ENCODE results near the gene TPST2.
A peak's percentile ranks its signal among the peaks of the same experiment; 100 is the strongest.
"Not testable (repeated sequence)": the region's sequence is repeated elsewhere in the genome, so short reads cannot be mapped to it uniquely, and the experiment has no call there.

Gene TPST2

DNA sequence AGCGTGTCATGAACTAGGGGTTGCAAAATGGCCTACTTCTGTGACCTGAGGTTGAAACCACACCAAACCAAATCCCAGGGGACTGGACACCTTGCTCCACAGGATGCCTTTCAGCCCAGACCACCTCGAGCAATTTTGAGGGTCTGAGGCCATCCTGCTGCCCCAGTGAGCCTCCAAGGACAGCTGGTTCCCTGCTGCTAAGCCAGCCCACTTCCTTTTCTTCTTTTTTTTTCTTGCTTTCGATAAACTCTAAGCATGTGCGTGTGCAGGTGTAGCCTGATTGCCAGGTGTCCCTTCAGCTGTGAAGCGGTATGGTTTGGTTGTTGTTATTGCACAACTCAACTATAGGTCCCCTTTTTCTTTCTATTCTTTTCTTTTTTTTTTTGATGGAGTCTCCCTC, 25.2 kb upstream of the TPST2 start:
- Histone ChIP-seq H3K36me3 (replicated peaks; ENCODE audit: low read depth, low read length) (no peaks in the 10 kb centered on the region), H3K9me3 (ENCODE audit: insufficient read depth, low read length) (no peaks in the 10 kb centered on the region), H2AFZ (ENCODE audit: low read depth, low read length) (no peak overlapping the region), H3K4me3 (ENCODE audit: low read length) (no peak overlapping the region), H3K4me2 (ENCODE audit: low read length) (0 out of 2 replicates have a peak overlapping the region, but pooled peaks have one; percentile 15), H3K27me3 (ENCODE audit: low read depth, low read length) (peaks cover 4% of the 10 kb centered on the region), H3K79me2 (ENCODE audit: low read length) (no peaks in the 10 kb centered on the region), H3K4me1 (ENCODE audit: low read length) (peaks cover 23% of the 10 kb centered on the region), H3K27ac (ENCODE audit: low read length) (no peak overlapping the region), H4K20me1 (ENCODE audit: insufficient read depth, low read length) (no peaks in the 10 kb centered on the region), H3K9ac (ENCODE audit: low read length) (no peak overlapping the region)
- TF ChIP-seq, protein P1, sequence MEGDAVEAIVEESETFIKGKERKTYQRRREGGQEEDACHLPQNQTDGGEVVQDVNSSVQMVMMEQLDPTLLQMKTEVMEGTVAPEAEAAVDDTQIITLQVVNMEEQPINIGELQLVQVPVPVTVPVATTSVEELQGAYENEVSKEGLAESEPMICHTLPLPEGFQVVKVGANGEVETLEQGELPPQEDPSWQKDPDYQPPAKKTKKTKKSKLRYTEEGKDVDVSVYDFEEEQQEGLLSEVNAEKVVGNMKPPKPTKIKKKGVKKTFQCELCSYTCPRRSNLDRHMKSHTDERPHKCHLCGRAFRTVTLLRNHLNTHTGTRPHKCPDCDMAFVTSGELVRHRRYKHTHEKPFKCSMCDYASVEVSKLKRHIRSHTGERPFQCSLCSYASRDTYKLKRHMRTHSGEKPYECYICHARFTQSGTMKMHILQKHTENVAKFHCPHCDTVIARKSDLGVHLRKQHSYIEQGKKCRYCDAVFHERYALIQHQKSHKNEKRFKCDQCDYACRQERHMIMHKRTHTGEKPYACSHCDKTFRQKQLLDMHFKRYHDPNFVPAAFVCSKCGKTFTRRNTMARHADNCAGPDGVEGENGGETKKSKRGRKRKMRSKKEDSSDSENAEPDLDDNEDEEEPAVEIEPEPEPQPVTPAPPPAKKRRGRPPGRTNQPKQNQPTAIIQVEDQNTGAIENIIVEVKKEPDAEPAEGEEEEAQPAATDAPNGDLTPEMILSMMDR (IDR thresholded peaks at IDR 0.05; ENCODE audit: low read depth, low read length): no peak
- TF ChIP-seq EZH2phosphoT487 (IDR thresholded peaks at IDR 0.05; ENCODE audit: low read depth): no peak

DNA sequence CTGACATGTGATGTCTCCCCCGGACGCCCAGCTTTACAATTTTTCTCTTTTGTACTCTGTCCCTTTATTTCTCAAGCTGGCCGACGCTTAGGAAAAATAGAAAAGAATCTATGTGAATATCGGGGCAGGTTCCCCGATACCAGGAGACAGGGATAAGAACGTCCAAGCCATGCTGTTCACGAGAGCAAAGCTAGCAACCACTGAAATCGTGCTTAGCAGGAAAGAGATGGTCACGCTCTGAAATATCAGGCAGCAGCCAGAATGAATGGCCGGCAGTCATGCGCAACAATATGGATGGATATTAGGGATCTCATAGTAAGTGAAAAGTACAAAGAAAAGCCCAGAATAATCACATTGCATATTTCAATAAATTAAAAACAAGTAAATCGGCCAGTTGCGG, 24.4 kb upstream of the TPST2 start:
- Histone ChIP-seq H3K27ac (ENCODE audit: low read length) (no peak overlapping the region), H2AFZ (ENCODE audit: low read depth, low read length) (no peak overlapping the region), H3K4me2 (ENCODE audit: low read length) (no peak overlapping the region), H3K4me1 (ENCODE audit: low read length) (peaks cover 30% of the 10 kb centered on the region), H3K9ac (ENCODE audit: low read length) (no peak overlapping the region), H4K20me1 (ENCODE audit: insufficient read depth, low read length) (no peaks in the 10 kb centered on the region), H3K79me2 (ENCODE audit: low read length) (no peaks in the 10 kb centered on the region), H3K36me3 (replicated peaks; ENCODE audit: low read depth, low read length) (no peaks in the 10 kb centered on the region), H3K27me3 (ENCODE audit: low read depth, low read length) (peaks cover 4% of the 10 kb centered on the region), H3K4me3 (ENCODE audit: low read length) (no peak overlapping the region), H3K9me3 (ENCODE audit: insufficient read depth, low read length) (no peaks in the 10 kb centered on the region)
- TF ChIP-seq, protein P1 (IDR thresholded peaks at IDR 0.05; ENCODE audit: low read depth, low read length): no peak
- no peak for TF ChIP-seq EZH2phosphoT487 (IDR thresholded peaks at IDR 0.05; ENCODE audit: low read depth)

DNA sequence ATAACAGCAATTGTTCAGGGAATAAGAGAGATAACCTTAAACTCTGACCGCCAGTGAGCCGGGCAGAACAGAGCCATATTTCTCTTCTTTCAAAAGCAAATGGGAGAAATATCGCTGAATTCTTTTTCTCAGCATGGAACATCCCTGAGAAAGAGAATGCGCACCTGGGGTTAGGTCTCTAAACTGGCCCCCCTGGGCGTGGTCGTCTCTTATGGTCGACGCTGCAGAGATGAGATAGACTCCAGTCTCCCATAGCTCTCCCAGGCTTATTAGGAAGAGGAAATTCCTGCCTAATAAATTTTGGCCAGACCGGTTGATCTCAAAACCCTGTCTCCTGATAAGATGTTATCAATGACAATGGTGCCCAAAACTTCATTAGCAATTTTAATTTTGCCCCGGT, 23.8 kb upstream of the TPST2 start:
- H3K4me2 ChIP-seq (ENCODE audit: low read length); H3K4me3 ChIP-seq (ENCODE audit: low read length); H4K20me1 ChIP-seq (ENCODE audit: insufficient read depth, low read length); H3K27ac ChIP-seq (ENCODE audit: low read length); H3K79me2 ChIP-seq (ENCODE audit: low read length); H2AFZ ChIP-seq (ENCODE audit: low read depth, low read length); H3K9me3 ChIP-seq (ENCODE audit: insufficient read depth, low read length); H3K27me3 ChIP-seq (ENCODE audit: low read depth, low read length); H3K9ac ChIP-seq (ENCODE audit: low read length); H3K36me3 ChIP-seq (replicated peaks; ENCODE audit: low read depth, low read length): not testable (repeated sequence)
- peaks cover 30% of the 10 kb centered on the region for H3K4me1 ChIP-seq (ENCODE audit: low read length)

DNA sequence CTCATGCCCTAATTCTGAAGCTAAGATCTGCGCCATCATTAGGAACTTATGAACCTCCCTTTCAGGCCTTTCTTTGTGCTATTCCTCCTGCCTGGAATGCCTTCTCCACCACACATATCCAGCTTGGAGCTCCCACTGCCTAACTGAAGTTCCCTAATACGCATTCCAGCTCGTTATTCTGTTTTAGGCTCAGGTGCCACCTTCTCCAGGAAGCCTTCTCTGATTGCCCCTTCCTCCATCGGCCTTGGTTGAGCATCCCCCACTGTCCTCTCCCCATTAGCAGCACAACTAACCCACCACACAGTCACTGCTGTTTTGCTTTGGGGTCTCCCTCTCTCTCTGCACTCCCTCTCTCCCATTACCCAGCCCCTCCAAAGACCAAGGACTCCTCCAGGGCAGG, 22.7 kb upstream of the TPST2 start:
- no peak overlapping the region for H3K4me2 ChIP-seq (ENCODE audit: low read length)
- H3K27ac ChIP-seq (ENCODE audit: low read length): no peak overlapping the region
- TF ChIP-seq, protein P1 (IDR thresholded peaks at IDR 0.05; ENCODE audit: low read depth, low read length): no peak
- no peak for TF ChIP-seq EZH2phosphoT487 (IDR thresholded peaks at IDR 0.05; ENCODE audit: low read depth)
- peaks cover 17% of the 10 kb centered on the region for H3K27me3 ChIP-seq (ENCODE audit: low read depth, low read length)
- H3K36me3 ChIP-seq (replicated peaks; ENCODE audit: low read depth, low read length): no peaks in the 10 kb centered on the region
- H3K9ac ChIP-seq (ENCODE audit: low read length): no peak overlapping the region
- no peaks in the 10 kb centered on the region for H4K20me1 ChIP-seq (ENCODE audit: insufficient read depth, low read length)
- H2AFZ ChIP-seq (ENCODE audit: low read depth, low read length): no peak overlapping the region
- no peaks in the 10 kb centered on the region for H3K79me2 ChIP-seq (ENCODE audit: low read length)
- no peaks in the 10 kb centered on the region for H3K9me3 ChIP-seq (ENCODE audit: insufficient read depth, low read length)
- peaks cover 27% of the 10 kb centered on the region for H3K4me1 ChIP-seq (ENCODE audit: low read length)
- no peak overlapping the region for H3K4me3 ChIP-seq (ENCODE audit: low read length)

DNA sequence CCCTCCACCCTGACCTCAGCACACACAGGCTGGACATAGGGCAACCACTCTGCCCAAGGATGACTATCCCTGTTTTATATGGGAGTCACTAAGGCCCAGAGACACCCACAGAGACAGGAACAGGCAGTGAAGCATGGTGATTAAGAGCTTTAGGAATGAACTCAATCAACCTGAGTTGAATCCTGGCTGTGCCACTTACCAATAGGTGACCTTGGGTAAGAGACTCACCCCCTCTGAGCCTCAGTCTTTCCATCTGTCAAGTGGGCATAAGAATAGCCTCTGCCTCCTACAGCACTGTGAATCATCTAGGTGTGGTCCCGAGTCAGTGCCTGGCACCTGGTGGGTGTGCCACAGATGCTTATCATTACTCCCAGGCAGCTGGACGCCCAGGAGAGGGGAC, 21.1 kb upstream of the TPST2 start:
- no peak overlapping the region for H3K27ac ChIP-seq (ENCODE audit: low read length)
- no peak overlapping the region for H3K4me3 ChIP-seq (ENCODE audit: low read length)

More for the DNA sequence above, 21.1 kb upstream of the TPST2 start:
- H3K9me3 ChIP-seq (ENCODE audit: insufficient read depth, low read length): no peaks in the 10 kb centered on the region
- H2AFZ ChIP-seq (ENCODE audit: low read depth, low read length): peak overlapping the region; percentile 62; the same call in 1 of the 2 replicates
- no peaks in the 10 kb centered on the region for H4K20me1 ChIP-seq (ENCODE audit: insufficient read depth, low read length)
- no peaks in the 10 kb centered on the region for H3K79me2 ChIP-seq (ENCODE audit: low read length)
- peaks cover 23% of the 10 kb centered on the region for H3K4me1 ChIP-seq (ENCODE audit: low read length)
- peak overlapping the region; percentile 65 for H3K4me2 ChIP-seq (ENCODE audit: low read length)
- H3K9ac ChIP-seq (ENCODE audit: low read length): no peak overlapping the region
- no peaks in the 10 kb centered on the region for H3K36me3 ChIP-seq (replicated peaks; ENCODE audit: low read depth, low read length)
- H3K27me3 ChIP-seq (ENCODE audit: low read depth, low read length): peaks cover 13% of the 10 kb centered on the region
- no peak for TF ChIP-seq EZH2phosphoT487 (IDR thresholded peaks at IDR 0.05; ENCODE audit: low read depth)
- TF ChIP-seq, protein P1 (IDR thresholded peaks at IDR 0.05; ENCODE audit: low read depth, low read length): no peak
